H9 (cell line): Measurements from ENCODE around the gene ATP11C. TPM values are rescaled to one million over a fixed set of nuclear protein-coding genes. Genes with fewer than 3 reads are reported as not detected.

Experiments
- DNase-seq: peaks from one replicate; pipeline ENCODE4 v3.0.0-alpha.2; 2017
- H2AFZ ChIP-seq: one replicate; pipeline ENCODE4 v1.6.1; 2013; ENCODE audit warnings: mild to moderate bottlenecking, low read length, control low read depth, moderate library complexity
- H2AK5ac ChIP-seq: 2 replicates; pipeline ENCODE4 v1.6.1; 2013; ENCODE audit warnings: low read length, control low read depth, mixed read lengths; ENCODE audit not compliant: insufficient read length
- H2BK120ac ChIP-seq: one replicate; pipeline ENCODE4 v1.6.1; 2013; ENCODE audit warnings: low read depth, mild to moderate bottlenecking, low read length, control low read depth, inconsistent platforms; ENCODE audit not compliant: poor library complexity, severe bottlenecking
- H2BK12ac ChIP-seq: 2 replicates; pipeline ENCODE4 v1.6.1; 2013; ENCODE audit warnings: low read length, control low read depth, mixed read lengths, low read depth; ENCODE audit not compliant: insufficient read length
- H2BK15ac ChIP-seq: 2 replicates; pipeline ENCODE4 v1.6.1; 2013; ENCODE audit warnings: low read depth, low read length, control low read depth
- H2BK20ac ChIP-seq: one replicate; pipeline ENCODE4 v1.6.1; 2013; ENCODE audit warnings: low read depth, mild to moderate bottlenecking, low read length, control low read depth, inconsistent platforms; ENCODE audit not compliant: poor library complexity, severe bottlenecking
- H2BK5ac ChIP-seq: 2 replicates; pipeline ENCODE4 v1.6.1; 2013; ENCODE audit warnings: low read length, control low read depth, mixed read lengths; ENCODE audit not compliant: insufficient read length
- H3K14ac ChIP-seq: 2 replicates; pipeline ENCODE4 v1.6.1; 2013; ENCODE audit warnings: low read length, control low read depth; ENCODE audit not compliant: insufficient read depth
- H3K18ac ChIP-seq: 2 replicates; pipeline ENCODE4 v1.6.1; 2013; ENCODE audit warnings: low read depth, mild to moderate bottlenecking, mixed read lengths, low read length, control low read depth; ENCODE audit not compliant: insufficient read length
- H3K23ac ChIP-seq: 2 replicates; pipeline ENCODE4 v1.6.1; 2013; ENCODE audit warnings: low read length, control low read depth, mixed read lengths, low read depth; ENCODE audit not compliant: insufficient read length
- H3K23me2 ChIP-seq: 2 replicates; pipeline ENCODE4 v1.6.1; 2013; ENCODE audit warnings: low read depth, mild to moderate bottlenecking, mixed read lengths, low read length, control low read depth; ENCODE audit not compliant: insufficient read length, poor library complexity, severe bottlenecking
- H3K27ac ChIP-seq: 2 replicates; pipeline ENCODE4 v1.5.1; 2013; ENCODE audit warnings: low read length, control low read depth, mixed read lengths, low read depth; ENCODE audit not compliant: insufficient read length
- H3K27me3 ChIP-seq: 2 replicates; pipeline ENCODE4 v1.6.1; 2013; ENCODE audit warnings: low read length, control low read depth, inconsistent platforms; ENCODE audit not compliant: insufficient read depth
- H3K4ac ChIP-seq: 2 replicates; pipeline ENCODE4 v1.6.1; 2013; ENCODE audit warnings: low read depth, mild to moderate bottlenecking, control low read depth, inconsistent platforms, low read length, moderate library complexity
- H3K4me1 ChIP-seq: 2 replicates; pipeline ENCODE4 v1.6.1; 2013; ENCODE audit warnings: low read length, control low read depth, inconsistent platforms; ENCODE audit not compliant: insufficient read depth
- H3K4me2 ChIP-seq: 2 replicates; pipeline ENCODE4 v1.6.1; 2013; ENCODE audit warnings: low read length, control low read depth, mixed read lengths; ENCODE audit not compliant: insufficient read length, insufficient read depth
- H3K56ac ChIP-seq: 2 replicates; pipeline ENCODE4 v1.6.1; 2013; ENCODE audit warnings: low read depth, mild to moderate bottlenecking, mixed read lengths, low read length, control low read depth; ENCODE audit not compliant: insufficient read length
- H3K79me1 ChIP-seq: 2 replicates; pipeline ENCODE4 v1.6.1; 2013; ENCODE audit warnings: low read depth, mild to moderate bottlenecking, moderate library complexity, low read length, control low read depth, inconsistent platforms; ENCODE audit not compliant: insufficient read depth, poor library complexity, severe bottlenecking
- H3K79me2 ChIP-seq: 2 replicates; pipeline ENCODE4 v1.6.1; 2013; ENCODE audit warnings: low read length, control low read depth, inconsistent platforms; ENCODE audit not compliant: insufficient read depth
- H3K9ac ChIP-seq: 2 replicates; pipeline ENCODE4 v1.6.1; 2013; ENCODE audit warnings: low read length, control low read depth, mixed read lengths; ENCODE audit not compliant: insufficient read length; ENCODE audit errors: extremely low read depth
- H3K9me3 ChIP-seq: one replicate; pipeline ENCODE4 v1.6.1; 2013; ENCODE audit warnings: low read depth, low read length, inconsistent platforms; ENCODE audit not compliant: control insufficient read depth
- H3T11ph ChIP-seq: one replicate; pipeline ENCODE4 v1.6.1; 2013; ENCODE audit warnings: mild to moderate bottlenecking, low read length, control low read depth, inconsistent platforms
- H4K20me1 ChIP-seq: one replicate; pipeline ENCODE4 v1.6.1; 2013; ENCODE audit not compliant: control insufficient read depth, insufficient read length, insufficient read depth
- H4K5ac ChIP-seq: 2 replicates; pipeline ENCODE4 v1.6.1; 2013; ENCODE audit warnings: low read depth, mild to moderate bottlenecking, mixed read lengths, low read length, control low read depth; ENCODE audit not compliant: insufficient read length
- H4K8ac ChIP-seq: replicated peaks from 2 replicates; pipeline ENCODE4 v1.6.1; 2013; ENCODE audit warnings: low read length, control low read depth, mixed read lengths, low read depth; ENCODE audit not compliant: insufficient read length
- H4K91ac ChIP-seq: 2 replicates; pipeline ENCODE4 v1.6.1; 2013; ENCODE audit warnings: low read depth, mild to moderate bottlenecking, moderate library complexity, mixed read lengths, low read length, control low read depth; ENCODE audit not compliant: insufficient read length
- H3K27ac Mint-ChIP-seq, 3 experiments: 2 replicates in 2 of 3; 3 replicates in 1 of 3; pipeline ENCODE4 v1.8.0; 2020 to 2021; ENCODE audit warnings: mixed read lengths in 3 of 3, mild to moderate bottlenecking in 1 of 3, moderate library complexity in 1 of 3
- H3K27me3 Mint-ChIP-seq: 2 replicates; pipeline ENCODE4 v1.8.0; 2021; ENCODE audit warnings: low read depth, mild to moderate bottlenecking, moderate library complexity, mixed read lengths
- H3K36me3 Mint-ChIP-seq, 3 experiments: 2 replicates in 2 of 3; 3 replicates in 1 of 3; pipeline ENCODE4 v1.8.0; 2020 to 2021; ENCODE audit warnings: low read depth in 3 of 3, mixed read lengths in 3 of 3; ENCODE audit not compliant: insufficient read depth in 1 of 3
- H3K4me1 Mint-ChIP-seq, 2 experiments: 2 replicates each; pipeline ENCODE4 v1.8.0; 2020; ENCODE audit warnings: mixed read lengths in 2 of 2
- H3K4me3 Mint-ChIP-seq, 2 experiments: 2 replicates in 1 of 2; 3 replicates in 1 of 2; pipeline ENCODE4 v1.8.0; 2020 to 2021; ENCODE audit warnings: mild to moderate bottlenecking in 2 of 2, mixed read lengths in 2 of 2, moderate library complexity in 1 of 2
- H3K9me3 Mint-ChIP-seq, 2 experiments: 2 replicates in 1 of 2; 3 replicates in 1 of 2; pipeline ENCODE4 v1.8.0; 2020; ENCODE audit warnings: mild to moderate bottlenecking in 2 of 2, mixed read lengths in 2 of 2, moderate library complexity in 1 of 2
- CTCF ChIP-seq: fragments of 200-600 bp; sonication (generic); conservative IDR thresholded peaks from 3 replicates; pipeline ENCODE4 v1.8.0; 2021; ENCODE audit warnings: antibody characterized with exemption, mild to moderate bottlenecking
- WGBS: extraction: QIAGEN DNeasy Blood & Tissue Kit; methylation state at CpG from one replicate; pipeline ENCODE4 v1.1.7; 2013; ENCODE audit warnings: missing lambda C conversion rate, low lambda C conversion rate, mixed read lengths; ENCODE audit not compliant: insufficient read length; ENCODE audit errors: extremely low coverage; 5-methylcytosine and 5-hydroxymethylcytosine counted together
- total RNA-seq: library from RNA; stranded (reverse); gene quantifications from 2 replicates; pipeline ENCODE4 v1.2.1, GENCODE V29; 2021

The ATP11C gene
- total RNA-seq, 1 experiment from 2014 or later: 28.4 TPM

DNA sequence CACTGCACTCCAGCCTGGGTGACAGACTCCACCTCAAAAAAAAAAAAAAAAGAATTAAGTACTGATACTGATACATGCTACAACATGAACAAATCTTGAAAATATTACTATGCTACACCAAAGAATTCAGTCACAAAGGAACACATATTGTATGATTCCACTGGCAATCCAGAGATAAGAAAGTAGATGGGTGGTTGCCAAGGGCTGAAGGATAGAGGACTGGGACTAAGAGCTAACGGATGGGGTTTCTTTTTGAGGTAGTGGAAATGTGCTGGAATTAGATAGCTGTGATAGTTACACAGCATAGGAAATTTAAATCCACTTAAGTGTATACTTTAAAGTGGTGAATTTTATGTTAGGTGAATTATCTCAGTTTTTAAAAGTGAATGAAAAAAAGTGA is 12.5 kb downstream of the ATP11C start:
- Histone ChIP-seq H4K20me1 (no peaks in the 10 kb centered on the region), H2AFZ (no peak overlapping the region), H4K91ac (no peak overlapping the region), H3K23me2 (no peaks in the 10 kb centered on the region), H3K18ac (no peak overlapping the region), H3K27me3 (no peaks in the 10 kb centered on the region), H3K9ac (no peak overlapping the region), H3K79me2 (peaks cover 7% of the 10 kb centered on the region; the same call in 1 of the 2 replicates), H2AK5ac (no peak overlapping the region), H4K8ac (no peak overlapping the region), H2BK15ac (no peak overlapping the region), H3K23ac (no peak overlapping the region), H2BK5ac (no peak overlapping the region), H3K4me1 (no peaks in the 10 kb centered on the region), H3K4me2 (no peak overlapping the region), H4K5ac (no peak overlapping the region), H3K9me3 (no peaks in the 10 kb centered on the region), H2BK12ac (no peak overlapping the region), H3K79me1 (no peaks in the 10 kb centered on the region), H2BK20ac (no peak overlapping the region), H3K56ac (no peak overlapping the region), H2BK120ac (no peak overlapping the region), H3K27ac (no peak overlapping the region), H3T11ph (no peak overlapping the region), H3K4ac (no peak overlapping the region), H3K14ac (no peak overlapping the region)
- no CpG with 5 or more reads among the region's 1 CpG for WGBS
- Mint-ChIP-seq H3K4me1 (peaks cover 3 to 9% of the 10 kb centered on the region in 2 experiments; a peak in 1 of 4 replicates), H3K4me3 (no peak overlapping the region), H3K9me3 (peaks cover 0 to 51% of the 10 kb centered on the region in 2 experiments; a peak in 1 of 5 replicates), H3K27ac (0 out of 7 replicates have a peak overlapping the region, but pooled peaks of 1 of the 3 experiments have one; percentile 14), H3K27me3 (no peaks in the 10 kb centered on the region), H3K36me3 (peaks cover 1 to 13% (median 3%) of the 10 kb centered on the region in 3 experiments; a peak in 6 of 7 replicates)
- no peak for DNase-seq
- no peak for TF ChIP-seq CTCF
